Transverse colon (tissue), 3 donors: ENCODE data around the gene AP3M1.

ENCODE experiments used
- CTCF ChIP-seq, 5 experiments: fragments of 200-600 bp in 3 of 5; fragments of 450-650 bp in 2 of 5; sonication (generic) in 3 of 5; IDR thresholded peaks; 1 replicate in 2 of 5; 2 replicates in 3 of 5; pipeline ENCODE4 v1.5.1; 2016 to 2017; ENCODE audit warnings: antibody characterized with exemption in 5 of 5, inconsistent platforms in 3 of 5, mild to moderate bottlenecking in 2 of 5, moderate library complexity in 1 of 5
- POLR2A ChIP-seq: fragments of 450-650 bp; IDR thresholded peaks from one replicate; pipeline ENCODE4 v1.6.1; 2016; ENCODE audit warnings: antibody characterized with exemption, mild to moderate bottlenecking, moderate library complexity

DNA sequence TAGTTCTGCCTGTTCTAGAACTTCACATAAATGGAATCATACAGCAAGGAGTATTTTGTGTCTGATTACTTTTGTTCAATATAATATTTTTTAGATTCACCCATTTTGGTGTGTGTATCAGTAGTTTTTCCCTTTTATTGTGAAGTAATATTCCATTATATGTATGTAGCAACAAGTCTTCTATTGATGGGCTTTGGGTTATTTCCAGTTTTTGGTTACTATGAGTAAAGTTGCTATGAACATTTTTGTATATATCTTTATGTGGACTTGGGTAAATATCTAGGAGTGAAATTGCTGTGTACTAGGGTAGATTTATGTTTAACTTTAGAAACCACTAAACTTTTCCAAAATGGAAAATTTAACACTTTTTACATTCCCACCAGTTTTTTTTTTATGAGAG is 36.0 kb upstream of the AP3M1 start:
- TF ChIP-seq CTCF (IDR thresholded peaks at IDR 0.05): no peak
- TF ChIP-seq POLR2A: no peak
